Pancreas (tissue), 10 donors: Measurements from ENCODE around the gene RCCD1. TPM values are rescaled to one million over a fixed set of nuclear protein-coding genes. Genes with fewer than 3 reads are reported as not detected.

Experiments
- ATAC-seq, 4 donors: fragments of 200-7000 bp; cut with Tn5 transposase; one replicate each; pipeline versions ENCODE4 v1.8.0 to v1.9.1; 2020; ENCODE audit warnings: mild to moderate bottlenecking in 4 of 4, moderate library complexity in 4 of 4
- DNase-seq, 6 donors: peaks; one replicate each; pipeline ENCODE4 v3.0.0-alpha.2; 2020
- FAIRE-seq: peaks from 2 replicates; lab custom pipeline; 2012; peaks lifted over from hg19 to GRCh38; lab: Jason Lieb, UNC
- H3K27ac ChIP-seq, 4 donors: fragments of 200-600 bp; sonication (generic); 1 replicate in 3 of 4; 2 replicates in 1 of 4; pipeline versions ENCODE4 v1.5.0 to v1.8.0; 2020
- H3K27me3 ChIP-seq, 4 donors: fragments of 200-600 bp; one replicate each; pipeline ENCODE4 v1.8.0; 2021
- H3K36me3 ChIP-seq, 3 donors: fragments of 200-600 bp; sonication (generic) in 1 of 3; one replicate each; pipeline versions ENCODE4 v1.5.0 to v1.8.0; 2020 to 2021
- H3K4me1 ChIP-seq, 3 donors: fragments of 200-600 bp; one replicate each; pipeline ENCODE4 v1.8.0; 2021
- H3K4me3 ChIP-seq, 4 donors: fragments of 200-600 bp; sonication (generic) in 2 of 4; one replicate each; pipeline versions ENCODE4 v1.5.0 to v1.8.0; 2020 to 2021
- H3K9me3 ChIP-seq, 4 donors: fragments of 200-600 bp; one replicate each; pipeline ENCODE4 v1.8.0; 2021
- CTCF ChIP-seq, 4 donors: fragments of 200-600 bp; sonication (generic) in 3 of 4; IDR thresholded peaks; one replicate each; pipeline versions ENCODE4 v1.5.0 to v1.8.0; 2021; ENCODE audit warnings: antibody characterized with exemption in 4 of 4
- WGBS, 2 donors: extraction: QIAGEN DNeasy Blood & Tissue Kit; methylation state at CpG; one replicate each; pipeline ENCODE4 v1.1.7; 2013; 5-methylcytosine and 5-hydroxymethylcytosine counted together
- intact Hi-C, 3 donors: fragments of 100-400 bp; cut with DNase I; formaldehyde crosslinking; loops; one replicate each; pipeline versions ENCODE4 v1.11.1 to v1.14.2; 2022
- polyA plus RNA-seq, 2 donors: library from polyadenylated mRNA; stranded (reverse); fragments of 200-250 nt; gene quantifications; one replicate each; pipeline ENCODE4 v1.2.3, GENCODE V29; 2013
- total RNA-seq, 6 donors: library from RNA; stranded (reverse); fragmentation: NEBNext Ultra II Directional in 4 of 6; extraction: Animal tissue kit (Norgen Biotek cat#: 25700) in 4 of 6; gene quantifications; one replicate each; pipeline versions ENCODE4 v1.2.1 to v1.2.4, GENCODE V29; 2021 to 2023
- donor health status: healthy with polysubstance abuse.
- donor health status: DM: no; HTN: no; CAD: no; lungs with moderate emphysema.
- donor health status: DM: no; HTN: no; CAD: no.
- donor health status: control.
- donor health status: control.
- donor health status: Bipolar disorder and iron deficiency.
- donor health status: DM: yes; HTN: yes; CAD: no.
- donor health status: DM: no; HTN: no; CAD: no.
- donor health status: DM: no; HTN: no; CAD: no.
- donor health status: DM: yes; HTN: yes; CAD: no.

The RCCD1 gene
- total and polyA plus RNA-seq, 8 donors = 6.6 to 12.2 (median 8.5) TPM

- no peak for TF ChIP-seq CTCF (IDR thresholded peaks at IDR 0.05)
- no peaks in the 10 kb centered on the region for H3K36me3 ChIP-seq
- WGBS, 2 donors = 93 to 94% methylated on average over 7 of the region's 7 CpGs
- H3K4me1 ChIP-seq = peaks cover 0 to 4% (median 4%) of the 10 kb centered on the region in 3 donors
- H3K4me3 ChIP-seq = no peak overlapping the region
- intact Hi-C loops = no loop called here
- no peaks in the 10 kb centered on the region for H3K27me3 ChIP-seq
- H3K9me3 ChIP-seq = no peaks in the 10 kb centered on the region
- FAIRE-seq (no peak), DNase-seq (no peak), ATAC-seq (peak in 1 of 4 donors; percentile 19)
- H3K27ac ChIP-seq = no peak overlapping the region
These were observed 34.5 kb downstream of the RCCD1 start for GRCh38 chr15:90989040-90989768.

DNA sequence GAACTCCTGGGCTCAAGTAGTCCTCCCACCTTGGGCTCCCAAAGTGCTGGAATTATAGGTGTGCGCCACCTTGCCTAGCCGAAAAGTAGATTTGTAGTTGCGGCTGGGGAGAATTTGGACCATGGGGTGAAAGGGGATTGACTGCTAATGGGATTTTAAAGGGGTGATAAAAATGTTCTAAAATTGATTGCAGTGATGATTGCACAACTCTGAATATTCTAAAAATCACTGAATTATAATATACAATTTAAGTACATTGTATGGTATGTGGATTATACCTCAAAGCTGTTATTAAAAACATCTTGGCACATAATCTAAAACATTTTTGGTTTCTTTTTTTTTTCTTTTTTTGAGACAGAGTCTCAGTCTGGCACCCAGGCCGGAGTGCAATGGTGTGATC is 35.8 kb downstream of the RCCD1 start:
- TF ChIP-seq CTCF (IDR thresholded peaks at IDR 0.05) = no peak
- Histone ChIP-seq H3K4me1 (peaks cover 3 to 4% (median 4%) of the 10 kb centered on the region in 3 donors), H3K9me3 (no peaks in the 10 kb centered on the region), H3K27me3 (no peaks in the 10 kb centered on the region), H3K27ac (no peak overlapping the region), H3K36me3 (no peaks in the 10 kb centered on the region), H3K4me3 (no peak overlapping the region)
- ATAC-seq = no peak
- FAIRE-seq = no peak
- intact Hi-C loops = no loop called here
- DNase-seq = no peak
- WGBS, 2 donors = 94 to 98% methylated on average over 4 of the region's 4 CpGs

DNA sequence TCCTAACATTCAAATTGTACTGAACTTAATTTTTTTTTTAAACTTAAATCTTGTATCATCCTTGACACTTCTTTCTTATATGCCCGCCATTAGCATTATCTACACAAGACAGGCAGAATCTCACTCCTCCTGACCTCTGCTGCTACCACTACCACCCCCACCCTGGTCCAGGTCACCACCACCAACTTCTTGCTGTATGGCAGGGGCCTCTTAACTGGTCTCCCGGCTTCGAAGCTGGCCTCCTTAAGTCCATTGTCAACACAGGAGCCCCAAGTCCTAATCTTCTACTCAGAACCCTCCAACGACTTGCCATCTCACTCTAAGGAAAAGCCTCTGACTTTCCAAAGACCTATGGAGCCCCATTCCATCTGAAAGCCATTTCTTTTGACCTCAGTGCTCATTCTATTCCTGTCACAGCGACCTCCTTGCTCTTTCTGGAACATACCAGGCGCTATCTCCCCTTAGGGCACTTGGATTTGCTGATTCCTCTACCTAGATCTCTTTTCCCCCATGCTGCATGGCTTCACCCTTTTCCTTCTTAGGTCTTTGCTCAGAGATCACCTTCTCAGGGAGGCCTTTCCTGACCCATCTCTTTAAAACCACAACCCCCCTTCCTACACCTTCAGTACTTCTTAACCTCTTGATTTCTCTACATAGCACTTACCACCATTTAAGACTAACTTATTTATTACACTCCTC is 37.1 kb downstream of the RCCD1 start:
- H3K36me3 ChIP-seq = no peaks in the 10 kb centered on the region
- FAIRE-seq (no peak), ATAC-seq (no peak), DNase-seq (no peak)
- TF ChIP-seq CTCF (IDR thresholded peaks at IDR 0.05) = no peak
- no peak overlapping the region for H3K4me3 ChIP-seq
- no peaks in the 10 kb centered on the region for H3K27me3 ChIP-seq
- H3K4me1 ChIP-seq = peaks cover 3 to 4% (median 4%) of the 10 kb centered on the region in 3 donors
- intact Hi-C loops = no loop called here
- 89 to 90% methylated on average over 6 of the region's 6 CpGs for WGBS, 2 donors
- H3K27ac ChIP-seq = no peak overlapping the region
- H3K9me3 ChIP-seq = no peaks in the 10 kb centered on the region

GRCh38 chr15:90994059-90994416 is 39.4 kb downstream of the RCCD1 start:
- Histone ChIP-seq H3K9me3 (no peaks in the 10 kb centered on the region), H3K4me1 (peaks cover 3 to 4% (median 4%) of the 10 kb centered on the region in 3 donors), H3K36me3 (peaks cover 0 to 8% (median 0%) of the 10 kb centered on the region in 3 donors), H3K27ac (peak overlapping the region; percentile 67 to 83 (median 71)), H3K27me3 (no peaks in the 10 kb centered on the region), H3K4me3 (peak overlapping the region; percentile 78 to 99 (median 90))
- intact Hi-C loops = no loop called here
- peak; percentile 35 to 50 (median 44) for ATAC-seq
- FAIRE-seq = no peak
- TF ChIP-seq CTCF (IDR thresholded peaks at IDR 0.05) = no peak
- 0% methylated on average over 35 to 50 of the region's 50 CpGs for WGBS, 2 donors
- peak in 2 of 6 donors; percentile 55 to 69 for DNase-seq
